Upper lobe of right lung (tissue), 1 donor: Measurements from ENCODE around the gene PAX3. TPM values are rescaled to one million over a fixed set of nuclear protein-coding genes. Genes with fewer than 3 reads are reported as not detected.
A peak's percentile ranks its signal among the peaks of the same experiment; 100 is the strongest.

Source experiments
- ATAC-seq: fragments of 200-7000 bp; cut with Tn5 transposase; one replicate; pipeline ENCODE4 v1.9.1; 2020; ENCODE audit warnings: mild to moderate bottlenecking, moderate library complexity
- DNase-seq: peaks from one replicate; pipeline ENCODE4 v3.0.0-alpha.2; 2020
- H3K27ac ChIP-seq: fragments of 200-600 bp; one replicate; pipeline ENCODE4 v1.8.0; 2022
- H3K27me3 ChIP-seq: fragments of 200-600 bp; one replicate; pipeline ENCODE4 v1.8.0; 2022; ENCODE audit warnings: mild to moderate bottlenecking
- H3K36me3 ChIP-seq: fragments of 200-600 bp; one replicate; pipeline ENCODE4 v1.8.0; 2022
- H3K4me1 ChIP-seq: fragments of 200-600 bp; one replicate; pipeline ENCODE4 v1.8.0; 2022
- H3K4me3 ChIP-seq: fragments of 200-600 bp; one replicate; pipeline ENCODE4 v1.8.0; 2022; ENCODE audit warnings: mild to moderate bottlenecking
- H3K9me3 ChIP-seq: fragments of 200-600 bp; one replicate; pipeline ENCODE4 v1.8.0; 2022
- CTCF ChIP-seq: fragments of 200-600 bp; IDR thresholded peaks from one replicate; pipeline ENCODE4 v1.8.0; 2022; ENCODE audit warnings: antibody characterized with exemption
- intact Hi-C: fragments of 100-400 bp; cut with DNase I; formaldehyde crosslinking; loops from one replicate; pipeline ENCODE4 v1.11.0; 2022
- total RNA-seq: library from RNA; stranded (reverse); fragmentation: NEBNext Ultra II Directional; extraction: Animal tissue kit (Norgen Biotek cat#: 25700); gene quantifications from one replicate; pipeline ENCODE4 v1.2.1, GENCODE V29; 2021
- donor health status: DM: no; HTN: yes; CAD: no; lungs with severe emphysema.

Gene PAX3
- total RNA-seq, 1 donor from 2014 or later: not detected

GRCh38 chr2:222294996-222295367, 3.8 kb downstream of the PAX3 start:
- H3K27me3 ChIP-seq: peaks cover 96% of the 10 kb centered on the region
- DNase-seq (no peak), ATAC-seq (no peak)
- intact Hi-C loops: no loop called here
- H3K9me3 ChIP-seq: no peaks in the 10 kb centered on the region
- peak overlapping the region; percentile 17 for H3K4me3 ChIP-seq
- no peak for TF ChIP-seq CTCF
- H3K27ac ChIP-seq: no peak overlapping the region
- H3K4me1 ChIP-seq: peaks cover 17% of the 10 kb centered on the region
- no peaks in the 10 kb centered on the region for H3K36me3 ChIP-seq

- ATAC-seq (no peak), DNase-seq (no peak)
- Histone ChIP-seq H3K4me3 (no peak overlapping the region), H3K36me3 (no peaks in the 10 kb centered on the region), H3K4me1 (peaks cover 17% of the 10 kb centered on the region), H3K27ac (no peak overlapping the region), H3K27me3 (peaks cover 97% of the 10 kb centered on the region), H3K9me3 (no peaks in the 10 kb centered on the region)
- no peak for TF ChIP-seq CTCF
- intact Hi-C loops: no loop called here
Measured at GRCh38 chr2:222293660-222294630, 4.9 kb downstream of the PAX3 start.

GRCh38 chr2:222292149-222293134, 6.4 kb downstream of the PAX3 start:
- H3K27me3 ChIP-seq: peaks cover 97% of the 10 kb centered on the region
- H3K36me3 ChIP-seq: no peaks in the 10 kb centered on the region
- H3K4me3 ChIP-seq: no peak overlapping the region
- DNase-seq: no peak
- no peaks in the 10 kb centered on the region for H3K9me3 ChIP-seq
- TF ChIP-seq CTCF: no peak
- H3K4me1 ChIP-seq: peaks cover 17% of the 10 kb centered on the region
- no peak for ATAC-seq
- no peak overlapping the region for H3K27ac ChIP-seq
- intact Hi-C loops: no loop called here

- no peaks in the 10 kb centered on the region for H3K9me3 ChIP-seq
- peaks cover 13% of the 10 kb centered on the region for H3K4me1 ChIP-seq
- H3K27ac ChIP-seq: no peak overlapping the region
- H3K36me3 ChIP-seq: no peaks in the 10 kb centered on the region
- no peak overlapping the region for H3K4me3 ChIP-seq
- DNase-seq: no peak
- H3K27me3 ChIP-seq: peaks cover 97% of the 10 kb centered on the region
- intact Hi-C loops: no loop called here
- ATAC-seq: no peak
- no peak for TF ChIP-seq CTCF
Measured at GRCh38 chr2:222291485-222291841, 7.3 kb downstream of the PAX3 start.

- DNase-seq (no peak), ATAC-seq (peak; percentile 40)
- Histone ChIP-seq H3K4me1 (peaks cover 11% of the 10 kb centered on the region), H3K27me3 (peaks cover 97% of the 10 kb centered on the region), H3K36me3 (no peaks in the 10 kb centered on the region), H3K9me3 (no peaks in the 10 kb centered on the region), H3K27ac (no peak overlapping the region), H3K4me3 (no peak overlapping the region)
- intact Hi-C loops: no loop called here
- TF ChIP-seq CTCF: no peak
Measured at GRCh38 chr2:222290736-222291484, 7.9 kb downstream of the PAX3 start.
